Liver (tissue), 9 donors: ENCODE data around the gene RAB3B. TPM values are rescaled to one million over a fixed set of nuclear protein-coding genes. Genes with fewer than 3 reads are reported as not detected.

Source experiments
- DNase-seq: peaks from one replicate; pipeline ENCODE4 v3.0.0-alpha.2; 2017; ENCODE audit warnings: low spot score
- H3K27ac ChIP-seq, 2 donors: one replicate each; pipeline ENCODE4 v1.7.0; 2013; ENCODE audit warnings: inconsistent platforms in 2 of 2, low read length in 2 of 2, control low read depth in 1 of 2, low read depth in 1 of 2, mild to moderate bottlenecking in 1 of 2
- H3K27me3 ChIP-seq, 4 donors: one replicate each; pipeline versions ENCODE4 v1.6.1 to v1.7.0; 2013; ENCODE audit warnings: low read length in 3 of 4, inconsistent platforms in 1 of 4, mild to moderate bottlenecking in 1 of 4, moderate library complexity in 1 of 4; ENCODE audit not compliant: control insufficient read depth in 4 of 4, insufficient read depth in 4 of 4
- H3K36me3 ChIP-seq, 4 donors: one replicate each; pipeline versions ENCODE4 v1.6.1 to v1.7.0; 2013; ENCODE audit warnings: low read length in 3 of 4, mild to moderate bottlenecking in 3 of 4, low read depth in 1 of 4, moderate library complexity in 1 of 4; ENCODE audit not compliant: control insufficient read depth in 4 of 4, insufficient read depth in 3 of 4
- H3K4me1 ChIP-seq, 4 donors: one replicate each; pipeline versions ENCODE4 v1.6.1 to v1.7.0; 2013; ENCODE audit warnings: low read length in 3 of 4, mild to moderate bottlenecking in 3 of 4, moderate library complexity in 1 of 4; ENCODE audit not compliant: control insufficient read depth in 4 of 4, insufficient read depth in 4 of 4
- H3K4me3 ChIP-seq, 3 donors: one replicate each; pipeline versions ENCODE4 v1.6.1 to v1.7.0; 2013; ENCODE audit warnings: low read length in 3 of 3, control low read depth in 1 of 3, low read depth in 1 of 3, mild to moderate bottlenecking in 1 of 3
- H3K9ac ChIP-seq, 2 donors: one replicate each; pipeline ENCODE4 v1.7.0; 2013; ENCODE audit warnings: low read length in 2 of 2, mild to moderate bottlenecking in 2 of 2, moderate library complexity in 2 of 2, control low read depth in 1 of 2, low read depth in 1 of 2
- H3K9me3 ChIP-seq, 4 donors: one replicate each; pipeline versions ENCODE4 v1.6.1 to v1.7.0; 2013; ENCODE audit warnings: low read length in 3 of 4; ENCODE audit not compliant: control insufficient read depth in 4 of 4
- EGR1 ChIP-seq, 2 donors: IDR thresholded peaks; 2 replicates each; pipeline ENCODE4 v1.6.1; 2016 to 2018; ENCODE audit warnings: antibody characterized with exemption in 2 of 2, low read depth in 2 of 2
- FOXA1 ChIP-seq: IDR thresholded peaks from 2 replicates; pipeline ENCODE4 v1.6.1; 2016; ENCODE audit warnings: antibody characterized with exemption
- FOXA2 ChIP-seq: IDR thresholded peaks from 2 replicates; pipeline ENCODE4 v1.6.1; 2016; ENCODE audit warnings: antibody characterized with exemption
- GABPA ChIP-seq, 2 donors: IDR thresholded peaks in 1 of 2; conservative IDR thresholded peaks in 1 of 2; 2 replicates each; pipeline ENCODE4 v1.6.1; 2016; ENCODE audit warnings: antibody characterized with exemption in 2 of 2, mild to moderate bottlenecking in 1 of 2, moderate library complexity in 1 of 2
- HNF4A ChIP-seq, 2 donors: conservative IDR thresholded peaks; 2 replicates each; pipeline ENCODE4 v1.6.1; 2016; ENCODE audit warnings: antibody characterized with exemption in 2 of 2, mild to moderate bottlenecking in 2 of 2
- HNF4G ChIP-seq: IDR thresholded peaks from 2 replicates; pipeline ENCODE4 v1.6.1; 2016; ENCODE audit warnings: antibody characterized with exemption
- MAX ChIP-seq: IDR thresholded peaks from 2 replicates; pipeline ENCODE4 v1.6.1; 2016; ENCODE audit warnings: antibody characterized with exemption
- NR2F2 ChIP-seq: IDR thresholded peaks from 2 replicates; pipeline ENCODE4 v1.6.1; 2016; ENCODE audit warnings: antibody characterized with exemption
- REST ChIP-seq: IDR thresholded peaks from 2 replicates; pipeline ENCODE4 v1.6.1; 2016; ENCODE audit warnings: antibody characterized with exemption, mild to moderate bottlenecking
- RXRA ChIP-seq, 2 donors: IDR thresholded peaks; 2 replicates each; pipeline ENCODE4 v1.6.1; 2017 to 2018; ENCODE audit warnings: antibody characterized with exemption in 2 of 2, mild to moderate bottlenecking in 1 of 2
- SP1 ChIP-seq: IDR thresholded peaks from 2 replicates; pipeline ENCODE4 v1.6.1; 2018; ENCODE audit warnings: antibody characterized with exemption, mild to moderate bottlenecking
- TAF1 ChIP-seq: conservative IDR thresholded peaks from 2 replicates; pipeline ENCODE4 v1.6.1; 2016; ENCODE audit warnings: antibody characterized with exemption, mild to moderate bottlenecking
- YY1 ChIP-seq: IDR thresholded peaks from 2 replicates; pipeline ENCODE4 v1.6.1; 2016; ENCODE audit warnings: antibody characterized with exemption, mild to moderate bottlenecking
- WGBS: extraction: QIAGEN DNeasy Blood & Tissue Kit; methylation state at CpG from one replicate; pipeline ENCODE4 v1.1.7; 2013; 5-methylcytosine and 5-hydroxymethylcytosine counted together
- polyA plus RNA-seq, 2 donors: library from polyadenylated mRNA; stranded (reverse) in 1 of 2; unstranded in 1 of 2; fragments of 200-250 nt in 1 of 2; fragments of >200 nt in 1 of 2; fragmentation: Nextera tagmentation in 1 of 2; extraction: Ambion mirVana in 1 of 2; gene quantifications; one replicate each; pipeline versions ENCODE4 v1.2.1 to v1.2.3, GENCODE V29; 2013 to 2015
- total RNA-seq, 2 donors: library from RNA; depleted of rRNA; stranded (reverse); fragments of >200 nt; gene quantifications; one replicate each; pipeline ENCODE4 v1.2.3, GENCODE V29; 2014
- TF ChIP-seq, protein P1 (sequence below): IDR thresholded peaks from 2 replicates; pipeline ENCODE4 v1.6.1; 2016; ENCODE audit warnings: antibody characterized with exemption
- TF ChIP-seq, protein P2 (sequence below): IDR thresholded peaks from 2 replicates; pipeline ENCODE4 v1.6.1; 2016; ENCODE audit warnings: antibody characterized with exemption
- donor health status: healthy.
- donor health status: healthy.
- donor health status: healthy.
- donor health status: healthy.
- donor health status: healthy.

The RAB3B gene
- total and polyA plus RNA-seq, 4 donors, result 0.17 to 5.4 (median 0.32) TPM

- DNase-seq, result no peak
- TF ChIP-seq HNF4G, result no peak
- no peak for TF ChIP-seq REST
- TF ChIP-seq, protein P1, sequence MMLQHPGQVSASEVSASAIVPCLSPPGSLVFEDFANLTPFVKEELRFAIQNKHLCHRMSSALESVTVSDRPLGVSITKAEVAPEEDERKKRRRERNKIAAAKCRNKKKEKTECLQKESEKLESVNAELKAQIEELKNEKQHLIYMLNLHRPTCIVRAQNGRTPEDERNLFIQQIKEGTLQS, result no peak
- no peak for TF ChIP-seq NR2F2
- TF ChIP-seq TAF1, result no peak
- no peak for TF ChIP-seq YY1
- no peaks in the 10 kb centered on the region for H3K27me3 ChIP-seq
Observed at GRCh38 chr1:51941528-51941927, 49.0 kb downstream of the RAB3B start.

GRCh38 chr1:51937112-51937511, 53.4 kb downstream of the RAB3B start:
- WGBS, result 96% methylated on average over 4 of the region's 4 CpGs
- no peaks in the 10 kb centered on the region for H3K36me3 ChIP-seq
- H3K4me3 ChIP-seq, result no peak overlapping the region
- no peak overlapping the region for H3K27ac ChIP-seq
- peaks cover 0 to 2% (median 0%) of the 10 kb centered on the region in 4 donors for H3K27me3 ChIP-seq
- H3K4me1 ChIP-seq, result no peaks in the 10 kb centered on the region
- no peak for DNase-seq
- H3K9me3 ChIP-seq, result peaks cover 1 to 8% (median 2%) of the 10 kb centered on the region in 4 donors
- TF ChIP-seq EGR1 (IDR thresholded peaks at IDR 0.05; ENCODE audit: low read depth in 2 of 2), result no peak
- no peak for TF ChIP-seq NR2F2
- TF ChIP-seq MAX, result no peak
- no peak for TF ChIP-seq SP1
- H3K9ac ChIP-seq, result no peak overlapping the region

More at GRCh38 chr1:51941528-51941927, 49.0 kb downstream of the RAB3B start:
- Histone ChIP-seq H3K27ac (no peak overlapping the region), H3K9me3 (peaks cover 1 to 8% (median 4%) of the 10 kb centered on the region in 4 donors), H3K36me3 (no peaks in the 10 kb centered on the region), H3K4me3 (peak overlapping the region in 1 of 3 donors; percentile 5), H3K4me1 (no peaks in the 10 kb centered on the region), H3K9ac (no peak overlapping the region)

GRCh38 chr1:51936531-51936930, 54.0 kb downstream of the RAB3B start:
- H3K9me3 ChIP-seq, result peaks cover 0 to 5% (median 1%) of the 10 kb centered on the region in 4 donors
- no peaks in the 10 kb centered on the region for H3K4me1 ChIP-seq
- H3K27ac ChIP-seq, result no peak overlapping the region
- TF ChIP-seq RXRA (IDR thresholded peaks at IDR 0.05), result no peak
- no peak for TF ChIP-seq TAF1
- no peak for TF ChIP-seq HNF4A (conservative IDR thresholded peaks at IDR 0.05)
- no peak for TF ChIP-seq REST
- TF ChIP-seq, protein P1, result no peak
- TF ChIP-seq GABPA (IDR thresholded peaks at IDR 0.05 in 1 of 2, conservative IDR thresholded peaks at IDR 0.05 in 1 of 2), result no peak
- TF ChIP-seq, protein P2, sequence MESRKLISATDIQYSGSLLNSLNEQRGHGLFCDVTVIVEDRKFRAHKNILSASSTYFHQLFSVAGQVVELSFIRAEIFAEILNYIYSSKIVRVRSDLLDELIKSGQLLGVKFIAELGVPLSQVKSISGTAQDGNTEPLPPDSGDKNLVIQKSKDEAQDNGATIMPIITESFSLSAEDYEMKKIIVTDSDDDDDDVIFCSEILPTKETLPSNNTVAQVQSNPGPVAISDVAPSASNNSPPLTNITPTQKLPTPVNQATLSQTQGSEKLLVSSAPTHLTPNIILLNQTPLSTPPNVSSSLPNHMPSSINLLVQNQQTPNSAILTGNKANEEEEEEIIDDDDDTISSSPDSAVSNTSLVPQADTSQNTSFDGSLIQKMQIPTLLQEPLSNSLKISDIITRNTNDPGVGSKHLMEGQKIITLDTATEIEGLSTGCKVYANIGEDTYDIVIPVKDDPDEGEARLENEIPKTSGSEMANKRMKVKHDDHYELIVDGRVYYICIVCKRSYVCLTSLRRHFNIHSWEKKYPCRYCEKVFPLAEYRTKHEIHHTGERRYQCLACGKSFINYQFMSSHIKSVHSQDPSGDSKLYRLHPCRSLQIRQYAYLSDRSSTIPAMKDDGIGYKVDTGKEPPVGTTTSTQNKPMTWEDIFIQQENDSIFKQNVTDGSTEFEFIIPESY, result no peak
- no peak for TF ChIP-seq FOXA2
- TF ChIP-seq YY1, result no peak
- TF ChIP-seq EGR1 (IDR thresholded peaks at IDR 0.05; ENCODE audit: low read depth in 2 of 2), result no peak
- no peak for TF ChIP-seq SP1
- no peak for TF ChIP-seq FOXA1
- TF ChIP-seq NR2F2, result no peak
- no peak for TF ChIP-seq MAX
- no peaks in the 10 kb centered on the region for H3K36me3 ChIP-seq
- WGBS, result 83% methylated on average over 4 of the region's 4 CpGs
- DNase-seq, result no peak
- H3K27me3 ChIP-seq, result peaks cover 0 to 2% (median 0%) of the 10 kb centered on the region in 4 donors
- H3K9ac ChIP-seq, result no peak overlapping the region
- no peak overlapping the region for H3K4me3 ChIP-seq
